ENCODE measurements around the gene DCAF10. TPM values are rescaled to one million over a fixed set of nuclear protein-coding genes. Genes with fewer than 3 reads are reported as not detected.

The DCAF10 gene
- total and polyA plus RNA-seq, 2 of the 13 experiments (the other 11 are each of a cell fraction or from before 2014, with no cell fraction given): 9.2 to 20.3 TPM

DNA sequence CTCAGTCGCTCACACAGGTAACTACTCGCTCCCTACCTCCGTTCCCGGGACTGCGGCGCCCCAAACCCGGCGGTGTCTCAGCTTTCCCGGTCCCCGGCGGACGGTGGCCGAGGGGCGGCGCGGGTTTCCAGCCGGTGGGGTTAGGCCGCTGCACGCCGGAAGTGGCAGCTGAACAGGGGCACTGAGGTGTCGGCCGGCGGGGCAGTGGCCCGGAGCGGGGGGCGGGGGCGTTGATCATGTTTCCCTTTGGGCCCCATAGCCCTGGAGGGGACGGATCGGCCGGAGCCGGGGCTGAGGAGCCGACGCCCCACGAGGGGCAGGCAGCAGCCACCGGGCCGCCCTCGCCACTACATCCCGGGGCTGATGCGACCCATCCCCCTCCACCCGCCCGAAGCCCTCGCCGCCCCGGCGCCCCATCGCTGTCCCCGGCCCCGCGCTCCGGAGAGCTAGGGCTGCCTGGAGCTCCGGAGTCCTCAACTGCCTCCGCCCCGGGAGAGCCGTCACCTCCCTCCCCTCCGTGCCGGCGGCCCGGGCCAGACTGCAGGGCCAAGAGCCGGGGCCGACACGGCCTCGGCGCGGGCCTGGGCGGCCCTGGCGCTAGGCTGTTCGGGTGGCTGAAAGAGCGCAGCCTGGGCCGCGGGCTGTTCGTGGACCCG, at the start of gene DCAF10 (continued):
- TF ChIP-seq, protein P1, sequence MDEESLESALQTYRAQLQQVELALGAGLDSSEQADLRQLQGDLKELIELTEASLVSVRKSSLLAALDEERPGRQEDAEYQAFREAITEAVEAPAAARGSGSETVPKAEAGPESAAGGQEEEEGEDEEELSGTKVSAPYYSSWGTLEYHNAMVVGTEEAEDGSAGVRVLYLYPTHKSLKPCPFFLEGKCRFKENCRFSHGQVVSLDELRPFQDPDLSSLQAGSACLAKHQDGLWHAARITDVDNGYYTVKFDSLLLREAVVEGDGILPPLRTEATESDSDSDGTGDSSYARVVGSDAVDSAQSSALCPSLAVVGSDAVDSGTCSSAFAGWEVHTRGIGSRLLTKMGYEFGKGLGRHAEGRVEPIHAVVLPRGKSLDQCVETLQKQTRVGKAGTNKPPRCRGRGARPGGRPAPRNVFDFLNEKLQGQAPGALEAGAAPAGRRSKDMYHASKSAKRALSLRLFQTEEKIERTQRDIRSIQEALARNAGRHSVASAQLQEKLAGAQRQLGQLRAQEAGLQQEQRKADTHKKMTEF (CRISPR knock-in tag; IDR thresholded peaks at IDR 0.05): peak; percentile 96
- TF ChIP-seq ZNF441 (CRISPR knock-in tag; IDR thresholded peaks at IDR 0.05; ENCODE audit: borderline replicate concordance) (no peak; the same call in 1 of the 2 replicates), NAIF1 (CRISPR knock-in tag; IDR thresholded peaks at IDR 0.05; ENCODE audit: borderline replicate concordance) (no peak), SMARCE1 (IDR thresholded peaks at IDR 0.05; ENCODE audit: borderline replicate concordance) (no peak), ZMYM4 (CRISPR knock-in tag; IDR thresholded peaks at IDR 0.05) (peak; percentile 94), ZNF44 (CRISPR knock-in tag; IDR thresholded peaks at IDR 0.05) (peak; percentile 90), HIVEP1 (CRISPR knock-in tag; IDR thresholded peaks at IDR 0.05) (peak; percentile 96), HOXD1 (CRISPR knock-in tag; IDR thresholded peaks at IDR 0.05) (0 out of 2 replicates have a peak, but pooled peaks have one; percentile 37), ZNF761 (CRISPR knock-in tag; conservative IDR thresholded peaks at IDR 0.05) (no peak), SRSF9 (IDR thresholded peaks at IDR 0.05; ENCODE audit: borderline replicate concordance, insufficient read depth, low read depth, low read length, poor library complexity, severe bottlenecking) (no peak), ZNF143 (CRISPR knock-in tag; IDR thresholded peaks at IDR 0.05) (peak; percentile 73), KDM4B (CRISPR knock-in tag; IDR thresholded peaks at IDR 0.05) (peak; percentile 97), ZSCAN29 (CRISPR knock-in tag; conservative IDR thresholded peaks at IDR 0.05) (no peak), ZFP41 (CRISPR knock-in tag; IDR thresholded peaks at IDR 0.05; ENCODE audit: borderline replicate concordance) (peak; percentile 93; the same call in 1 of the 2 replicates), EEA1 (CRISPR knock-in tag; IDR thresholded peaks at IDR 0.05; ENCODE audit: borderline replicate concordance) (peak; percentile 97; the same call in 1 of the 2 replicates), SP2 (CRISPR knock-in tag; IDR thresholded peaks at IDR 0.05) (peak; percentile 70)
- TF ChIP-seq, protein P2, sequence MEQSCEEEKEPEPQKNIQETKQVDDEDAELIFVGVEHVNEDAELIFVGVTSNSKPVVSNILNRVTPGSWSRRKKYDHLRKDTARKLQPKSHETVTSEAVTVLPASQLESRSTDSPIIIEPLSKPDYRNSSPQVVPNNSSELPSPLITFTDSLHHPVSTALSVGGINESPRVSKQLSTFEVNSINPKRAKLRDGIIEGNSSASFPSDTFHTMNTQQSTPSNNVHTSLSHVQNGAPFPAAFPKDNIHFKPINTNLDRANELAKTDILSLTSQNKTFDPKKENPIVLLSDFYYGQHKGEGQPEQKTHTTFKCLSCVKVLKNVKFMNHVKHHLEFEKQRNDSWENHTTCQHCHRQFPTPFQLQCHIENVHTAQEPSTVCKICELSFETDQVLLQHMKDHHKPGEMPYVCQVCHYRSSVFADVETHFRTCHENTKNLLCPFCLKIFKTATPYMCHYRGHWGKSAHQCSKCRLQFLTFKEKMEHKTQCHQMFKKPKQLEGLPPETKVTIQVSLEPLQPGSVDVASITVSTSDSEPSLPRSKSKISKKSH (CRISPR knock-in tag; IDR thresholded peaks at IDR 0.05; ENCODE audit: borderline replicate concordance): peak; percentile 88; the same call in 1 of the 2 replicates
- TF ChIP-seq, protein P3, sequence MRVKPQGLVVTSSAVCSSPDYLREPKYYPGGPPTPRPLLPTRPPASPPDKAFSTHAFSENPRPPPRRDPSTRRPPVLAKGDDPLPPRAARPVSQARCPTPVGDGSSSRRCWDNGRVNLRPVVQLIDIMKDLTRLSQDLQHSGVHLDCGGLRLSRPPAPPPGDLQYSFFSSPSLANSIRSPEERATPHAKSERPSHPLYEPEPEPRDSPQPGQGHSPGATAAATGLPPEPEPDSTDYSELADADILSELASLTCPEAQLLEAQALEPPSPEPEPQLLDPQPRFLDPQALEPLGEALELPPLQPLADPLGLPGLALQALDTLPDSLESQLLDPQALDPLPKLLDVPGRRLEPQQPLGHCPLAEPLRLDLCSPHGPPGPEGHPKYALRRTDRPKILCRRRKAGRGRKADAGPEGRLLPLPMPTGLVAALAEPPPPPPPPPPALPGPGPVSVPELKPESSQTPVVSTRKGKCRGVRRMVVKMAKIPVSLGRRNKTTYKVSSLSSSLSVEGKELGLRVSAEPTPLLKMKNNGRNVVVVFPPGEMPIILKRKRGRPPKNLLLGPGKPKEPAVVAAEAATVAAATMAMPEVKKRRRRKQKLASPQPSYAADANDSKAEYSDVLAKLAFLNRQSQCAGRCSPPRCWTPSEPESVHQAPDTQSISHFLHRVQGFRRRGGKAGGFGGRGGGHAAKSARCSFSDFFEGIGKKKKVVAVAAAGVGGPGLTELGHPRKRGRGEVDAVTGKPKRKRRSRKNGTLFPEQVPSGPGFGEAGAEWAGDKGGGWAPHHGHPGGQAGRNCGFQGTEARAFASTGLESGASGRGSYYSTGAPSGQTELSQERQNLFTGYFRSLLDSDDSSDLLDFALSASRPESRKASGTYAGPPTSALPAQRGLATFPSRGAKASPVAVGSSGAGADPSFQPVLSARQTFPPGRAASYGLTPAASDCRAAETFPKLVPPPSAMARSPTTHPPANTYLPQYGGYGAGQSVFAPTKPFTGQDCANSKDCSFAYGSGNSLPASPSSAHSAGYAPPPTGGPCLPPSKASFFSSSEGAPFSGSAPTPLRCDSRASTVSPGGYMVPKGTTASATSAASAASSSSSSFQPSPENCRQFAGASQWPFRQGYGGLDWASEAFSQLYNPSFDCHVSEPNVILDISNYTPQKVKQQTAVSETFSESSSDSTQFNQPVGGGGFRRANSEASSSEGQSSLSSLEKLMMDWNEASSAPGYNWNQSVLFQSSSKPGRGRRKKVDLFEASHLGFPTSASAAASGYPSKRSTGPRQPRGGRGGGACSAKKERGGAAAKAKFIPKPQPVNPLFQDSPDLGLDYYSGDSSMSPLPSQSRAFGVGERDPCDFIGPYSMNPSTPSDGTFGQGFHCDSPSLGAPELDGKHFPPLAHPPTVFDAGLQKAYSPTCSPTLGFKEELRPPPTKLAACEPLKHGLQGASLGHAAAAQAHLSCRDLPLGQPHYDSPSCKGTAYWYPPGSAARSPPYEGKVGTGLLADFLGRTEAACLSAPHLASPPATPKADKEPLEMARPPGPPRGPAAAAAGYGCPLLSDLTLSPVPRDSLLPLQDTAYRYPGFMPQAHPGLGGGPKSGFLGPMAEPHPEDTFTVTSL (CRISPR knock-in tag; IDR thresholded peaks at IDR 0.05; ENCODE audit: borderline replicate concordance): peak; percentile 59; the same call in 1 of the 2 replicates
- TF ChIP-seq, protein P4, sequence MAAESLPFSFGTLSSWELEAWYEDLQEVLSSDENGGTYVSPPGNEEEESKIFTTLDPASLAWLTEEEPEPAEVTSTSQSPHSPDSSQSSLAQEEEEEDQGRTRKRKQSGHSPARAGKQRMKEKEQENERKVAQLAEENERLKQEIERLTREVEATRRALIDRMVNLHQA (CRISPR knock-in tag; IDR thresholded peaks at IDR 0.05): no peak

Measured in HepG2 (cell line).